Measurements from ENCODE around the gene RBSN.

RBSN gene

GRCh38 chr3:15102836-15103235 lies 3.9 kb upstream of the RBSN start:
- POLR2A ChIA-PET, result no interaction called here
- CTCF ChIA-PET, result no interaction called here
- TF ChIP-seq L3MBTL2 (conservative IDR thresholded peaks at IDR 0.05) (no peak), ELF4 (IDR thresholded peaks at IDR 0.05) (no peak), ZNF384 (IDR thresholded peaks at IDR 0.05) (no peak), SP1 (IDR thresholded peaks at IDR 0.05) (no peak), FOXA1 (IDR thresholded peaks at IDR 0.05) (no peak), TARDBP (IDR thresholded peaks at IDR 0.05) (no peak), SUZ12 (IDR thresholded peaks at IDR 0.05) (no peak), FOXK2 (IDR thresholded peaks at IDR 0.05) (no peak), CTBP1 (IDR thresholded peaks at IDR 0.05; ENCODE audit: borderline replicate concordance) (no peak)
- DNase-seq (ENCODE audit: extremely low spot score), result no peak

- CTCF ChIA-PET, result no interaction called here
- POLR2A ChIA-PET, result no interaction called here
- no peak for DNase-seq (ENCODE audit: extremely low spot score)
- no peak for TF ChIP-seq HDGF (IDR thresholded peaks at IDR 0.05; ENCODE audit: borderline replicate concordance)
- TF ChIP-seq TARDBP (IDR thresholded peaks at IDR 0.05), result no peak
- TF ChIP-seq FOXA1 (IDR thresholded peaks at IDR 0.05), result no peak
- no peak for TF ChIP-seq PKNOX1 (IDR thresholded peaks at IDR 0.05)
- no peak for TF ChIP-seq BHLHE40 (IDR thresholded peaks at IDR 0.05; ENCODE audit: borderline replicate concordance)
- no peak for TF ChIP-seq ARNT (IDR thresholded peaks at IDR 0.05)
- TF ChIP-seq L3MBTL2 (conservative IDR thresholded peaks at IDR 0.05), result no peak
- TF ChIP-seq LEF1 (IDR thresholded peaks at IDR 0.05; ENCODE audit: borderline replicate concordance), result no peak
- no peak for TF ChIP-seq SUZ12 (IDR thresholded peaks at IDR 0.05)
- no peak for TF ChIP-seq NFRKB (IDR thresholded peaks at IDR 0.05)
Measured at GRCh38 chr3:15102256-15102655, 3.3 kb upstream of the RBSN start.

- no peak for TF ChIP-seq ZNF384 (IDR thresholded peaks at IDR 0.05)
- peak; percentile 36; the same call in 1 of the 2 replicates for TF ChIP-seq L3MBTL2 (conservative IDR thresholded peaks at IDR 0.05)
- ChIA-PET POLR2A (interaction anchor here (0.7 to 2.3 kb wide), 13 partner anchors 9 to 448 kb away, joined by 3 to 10 read pairs (median 3); partner anchors contain the start of genes CAPN7, CCDC174, MRPS25 and NR2C2), CTCF (interaction anchor here (1.8 kb wide), 1 partner anchor 9 kb away, joined by 6 read pairs; no protein-coding TSS in a partner anchor)
- no peak for DNase-seq (ENCODE audit: extremely low spot score)
Measured at GRCh38 chr3:15099364-15100098, 583 bp upstream of the RBSN start.

GRCh38 chr3:15097891-15098290 lies 1.1 kb downstream of the RBSN start:
- ChIA-PET CTCF (interaction anchor here (1.0 kb wide), 1 partner anchor 170 kb away, joined by 3 read pairs; no protein-coding TSS in a partner anchor), POLR2A (interaction anchor here (2.0 to 2.3 kb wide), 2 partner anchors 10 to 33 kb away, joined by 8 to 15 read pairs; partner anchors contain the start of gene MRPS25)
- no peak for DNase-seq (ENCODE audit: extremely low spot score)
- no peak for TF ChIP-seq FOXA1 (IDR thresholded peaks at IDR 0.05)
- no peak for TF ChIP-seq BHLHE40 (IDR thresholded peaks at IDR 0.05; ENCODE audit: borderline replicate concordance)
- no peak for TF ChIP-seq FOXM1 (IDR thresholded peaks at IDR 0.05; ENCODE audit: borderline replicate concordance)
- TF ChIP-seq FOXK2 (IDR thresholded peaks at IDR 0.05), result no peak
- no peak for TF ChIP-seq SP1 (IDR thresholded peaks at IDR 0.05)
- no peak for TF ChIP-seq SUZ12 (IDR thresholded peaks at IDR 0.05)
- TF ChIP-seq ARNT (IDR thresholded peaks at IDR 0.05), result no peak
- TF ChIP-seq PKNOX1 (IDR thresholded peaks at IDR 0.05), result no peak
- TF ChIP-seq L3MBTL2 (conservative IDR thresholded peaks at IDR 0.05), result no peak
- no peak for TF ChIP-seq HDGF (IDR thresholded peaks at IDR 0.05; ENCODE audit: borderline replicate concordance)
- TF ChIP-seq ZNF384 (IDR thresholded peaks at IDR 0.05), result no peak
- TF ChIP-seq CTBP1 (IDR thresholded peaks at IDR 0.05; ENCODE audit: borderline replicate concordance), result no peak
- TF ChIP-seq TARDBP (IDR thresholded peaks at IDR 0.05), result no peak

- POLR2A ChIA-PET, result no interaction called here
- no peak for TF ChIP-seq HDGF (IDR thresholded peaks at IDR 0.05; ENCODE audit: borderline replicate concordance)
- no peak for TF ChIP-seq FOXA1 (IDR thresholded peaks at IDR 0.05)
- TF ChIP-seq FOXM1 (IDR thresholded peaks at IDR 0.05; ENCODE audit: borderline replicate concordance), result no peak
- no peak for TF ChIP-seq ZNF384 (IDR thresholded peaks at IDR 0.05)
- TF ChIP-seq ELF4 (IDR thresholded peaks at IDR 0.05), result no peak
- no peak for TF ChIP-seq BHLHE40 (IDR thresholded peaks at IDR 0.05; ENCODE audit: borderline replicate concordance)
- TF ChIP-seq NFRKB (IDR thresholded peaks at IDR 0.05), result no peak
- TF ChIP-seq ARNT (IDR thresholded peaks at IDR 0.05), result no peak
- TF ChIP-seq TARDBP (IDR thresholded peaks at IDR 0.05), result no peak
- no peak for TF ChIP-seq SP1 (IDR thresholded peaks at IDR 0.05)
- TF ChIP-seq LEF1 (IDR thresholded peaks at IDR 0.05; ENCODE audit: borderline replicate concordance), result no peak
- TF ChIP-seq PKNOX1 (IDR thresholded peaks at IDR 0.05), result no peak
- no peak for TF ChIP-seq FOXK2 (IDR thresholded peaks at IDR 0.05)
- TF ChIP-seq L3MBTL2 (conservative IDR thresholded peaks at IDR 0.05), result no peak
- TF ChIP-seq SUZ12 (IDR thresholded peaks at IDR 0.05), result no peak
- no peak for TF ChIP-seq CTBP1 (IDR thresholded peaks at IDR 0.05; ENCODE audit: borderline replicate concordance)
- CTCF ChIA-PET, result no interaction called here
- DNase-seq (ENCODE audit: extremely low spot score), result no peak
Measured at GRCh38 chr3:15096046-15096445, 2.9 kb downstream of the RBSN start.

- ChIA-PET CTCF (interaction anchor here (0.6 to 1.0 kb wide), 2 partner anchors 11 to 14 kb away, joined by 3 read pairs; no protein-coding TSS in a partner anchor), POLR2A (no interaction called here)
- no peak for DNase-seq (ENCODE audit: extremely low spot score)
- TF ChIP-seq FOXM1 (IDR thresholded peaks at IDR 0.05; ENCODE audit: borderline replicate concordance) (no peak), SP1 (IDR thresholded peaks at IDR 0.05) (no peak), FOXA1 (IDR thresholded peaks at IDR 0.05) (no peak), ARNT (IDR thresholded peaks at IDR 0.05) (no peak), NFRKB (IDR thresholded peaks at IDR 0.05) (no peak), SUZ12 (IDR thresholded peaks at IDR 0.05) (no peak), TARDBP (IDR thresholded peaks at IDR 0.05) (no peak), FOXK2 (IDR thresholded peaks at IDR 0.05) (no peak), LEF1 (IDR thresholded peaks at IDR 0.05; ENCODE audit: borderline replicate concordance) (no peak), HDGF (IDR thresholded peaks at IDR 0.05; ENCODE audit: borderline replicate concordance) (no peak), ELF4 (IDR thresholded peaks at IDR 0.05) (no peak), ZNF384 (IDR thresholded peaks at IDR 0.05) (no peak), CTBP1 (IDR thresholded peaks at IDR 0.05; ENCODE audit: borderline replicate concordance) (no peak), BHLHE40 (IDR thresholded peaks at IDR 0.05; ENCODE audit: borderline replicate concordance) (no peak), PKNOX1 (IDR thresholded peaks at IDR 0.05) (no peak), L3MBTL2 (conservative IDR thresholded peaks at IDR 0.05) (no peak)
Measured at GRCh38 chr3:15094187-15094875, 4.6 kb downstream of the RBSN start.
